ENCODE measurements around the gene CSGALNACT2. TPM values are rescaled to one million over a fixed set of nuclear protein-coding genes. Genes with fewer than 3 reads are reported as not detected.

The CSGALNACT2 gene
- total and polyA plus RNA-seq, 12 donors: 4.6 to 12.9 (median 9.6) TPM

- Histone ChIP-seq H3K9me3 (no peaks in the 10 kb centered on the region), H3K27me3 (no peaks in the 10 kb centered on the region), H3K36me3 (no peaks in the 10 kb centered on the region), H3K4me1 (peaks cover 0 to 34% (median 0%) of the 10 kb centered on the region in 9 donors), H3K27ac (peak overlapping the region in 1 of 10 donors; percentile 51), H3K4me3 (no peak overlapping the region)
- intact Hi-C loops (cut with DNase I): no loop called here
- TF ChIP-seq, protein P1, sequence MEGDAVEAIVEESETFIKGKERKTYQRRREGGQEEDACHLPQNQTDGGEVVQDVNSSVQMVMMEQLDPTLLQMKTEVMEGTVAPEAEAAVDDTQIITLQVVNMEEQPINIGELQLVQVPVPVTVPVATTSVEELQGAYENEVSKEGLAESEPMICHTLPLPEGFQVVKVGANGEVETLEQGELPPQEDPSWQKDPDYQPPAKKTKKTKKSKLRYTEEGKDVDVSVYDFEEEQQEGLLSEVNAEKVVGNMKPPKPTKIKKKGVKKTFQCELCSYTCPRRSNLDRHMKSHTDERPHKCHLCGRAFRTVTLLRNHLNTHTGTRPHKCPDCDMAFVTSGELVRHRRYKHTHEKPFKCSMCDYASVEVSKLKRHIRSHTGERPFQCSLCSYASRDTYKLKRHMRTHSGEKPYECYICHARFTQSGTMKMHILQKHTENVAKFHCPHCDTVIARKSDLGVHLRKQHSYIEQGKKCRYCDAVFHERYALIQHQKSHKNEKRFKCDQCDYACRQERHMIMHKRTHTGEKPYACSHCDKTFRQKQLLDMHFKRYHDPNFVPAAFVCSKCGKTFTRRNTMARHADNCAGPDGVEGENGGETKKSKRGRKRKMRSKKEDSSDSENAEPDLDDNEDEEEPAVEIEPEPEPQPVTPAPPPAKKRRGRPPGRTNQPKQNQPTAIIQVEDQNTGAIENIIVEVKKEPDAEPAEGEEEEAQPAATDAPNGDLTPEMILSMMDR (IDR thresholded peaks at IDR 0.05): no peak
- no peak for ATAC-seq
- no peak for DNase-seq
- WGBS, 2 donors: 81 to 83% methylated on average over 7 of the region's 7 CpGs
Measured at GRCh38 chr10:43126759-43127424, 11.4 kb upstream of the CSGALNACT2 start.

GRCh38 chr10:43127442-43127841 is 10.8 kb upstream of the CSGALNACT2 start:
- no peak for DNase-seq
- WGBS, 2 donors: 86 to 87% methylated on average over 9 of the region's 9 CpGs
- no peaks in the 10 kb centered on the region for H3K27me3 ChIP-seq
- peak overlapping the region in 1 of 10 donors; percentile 51 for H3K27ac ChIP-seq
- H3K4me3 ChIP-seq: no peak overlapping the region
- TF ChIP-seq, protein P1 (IDR thresholded peaks at IDR 0.05): no peak
- intact Hi-C loops (cut with DNase I): no loop called here
- no peak for ATAC-seq
- no peaks in the 10 kb centered on the region for H3K9me3 ChIP-seq
- no peaks in the 10 kb centered on the region for H3K36me3 ChIP-seq
- peaks cover 0 to 28% (median 0%) of the 10 kb centered on the region in 9 donors for H3K4me1 ChIP-seq

DNA sequence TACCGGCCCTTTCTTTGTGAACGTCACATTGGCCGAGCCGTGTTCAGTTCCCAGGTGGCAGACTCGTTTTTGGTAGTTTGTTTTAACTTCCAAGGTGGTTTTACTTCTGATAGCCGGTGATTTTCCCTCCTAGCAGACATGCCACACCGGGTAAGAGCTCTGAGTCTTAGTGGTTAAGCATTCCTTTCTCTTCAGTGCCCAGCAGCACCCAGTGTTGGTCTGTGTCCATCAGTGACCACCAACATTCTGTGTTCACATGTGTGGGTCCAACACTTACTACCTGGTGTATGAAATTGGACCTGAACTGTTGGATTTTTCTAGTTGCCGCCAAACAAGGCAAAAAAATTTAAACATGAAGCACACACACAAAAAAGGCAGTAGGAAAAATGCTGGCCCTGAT is 9.9 kb upstream of the CSGALNACT2 start:
- intact Hi-C loops (cut with DNase I): no loop called here
- H3K27ac ChIP-seq: peak overlapping the region in 2 of 10 donors; percentile 7 to 86
- ATAC-seq: no peak

GRCh38 chr10:43128958-43129706 is 9.1 kb upstream of the CSGALNACT2 start:
- Histone ChIP-seq H3K4me3 (no peak overlapping the region), H3K9me3 (no peaks in the 10 kb centered on the region), H3K4me1 (peaks cover 0 to 41% (median 0%) of the 10 kb centered on the region in 9 donors), H3K36me3 (no peaks in the 10 kb centered on the region), H3K27me3 (no peaks in the 10 kb centered on the region), H3K27ac (peak overlapping the region in 3 of 10 donors; percentile 7 to 86 (median 44))
- 77% methylated on average over 6 of the region's 6 CpGs for WGBS, 2 donors
- ATAC-seq: peak in 4 of 8 donors; percentile 55 to 69 (median 58)
- TF ChIP-seq, protein P1 (IDR thresholded peaks at IDR 0.05): no peak
- no peak for DNase-seq
- intact Hi-C loops (cut with DNase I): no loop called here

More for the DNA sequence above, 9.9 kb upstream of the CSGALNACT2 start:
- no peaks in the 10 kb centered on the region for H3K27me3 ChIP-seq
- TF ChIP-seq, protein P1 (IDR thresholded peaks at IDR 0.05): no peak
- DNase-seq: no peak
- no peaks in the 10 kb centered on the region for H3K36me3 ChIP-seq
- no peak overlapping the region for H3K4me3 ChIP-seq
- H3K4me1 ChIP-seq: peaks cover 0 to 34% (median 0%) of the 10 kb centered on the region in 9 donors
- H3K9me3 ChIP-seq: no peaks in the 10 kb centered on the region
- 79 to 84% methylated on average over 8 of the region's 8 CpGs for WGBS, 2 donors

Data from heart right ventricle (tissue), 16 donors.